Mesenchymal stem cell (in vitro differentiated cells and primary cell): ENCODE results near the gene FGL2.
"Not testable (repeated sequence)": the region's sequence is repeated elsewhere in the genome, so short reads cannot be mapped to it uniquely, and the experiment has no call there.

ENCODE experiments used
- DNase-seq: peaks from one replicate; pipeline ENCODE4 v3.0.0-alpha.2; 2013
- H2AFZ ChIP-seq: one replicate; pipeline ENCODE4 v1.6.1; 2013; ENCODE audit warnings: low read depth, mild to moderate bottlenecking, control low read depth, inconsistent platforms, low read length, moderate library complexity
- H2AK5ac ChIP-seq: 2 replicates; pipeline ENCODE4 v1.6.1; 2013; ENCODE audit warnings: low read length, moderate library complexity, mild to moderate bottlenecking, inconsistent platforms; ENCODE audit not compliant: severe bottlenecking
- H2BK120ac ChIP-seq: one replicate; pipeline ENCODE4 v1.6.1; 2013; ENCODE audit warnings: low read depth, mild to moderate bottlenecking, inconsistent platforms, low read length, moderate library complexity
- H2BK12ac ChIP-seq, 2 experiments: one replicate each; pipeline ENCODE4 v1.6.1; 2013; ENCODE audit warnings: inconsistent platforms in 2 of 2, low read length in 2 of 2, mild to moderate bottlenecking in 2 of 2, moderate library complexity in 2 of 2, control low read depth in 1 of 2
- H2BK15ac ChIP-seq: one replicate; pipeline ENCODE4 v1.6.1; 2013; ENCODE audit warnings: mild to moderate bottlenecking, low read depth, inconsistent platforms; ENCODE audit not compliant: poor library complexity, severe bottlenecking
- H2BK5ac ChIP-seq: 2 replicates; pipeline ENCODE4 v1.6.1; 2013; ENCODE audit warnings: low read depth, mild to moderate bottlenecking, low read length, control low read depth, inconsistent platforms; ENCODE audit not compliant: poor library complexity, severe bottlenecking
- H3K14ac ChIP-seq, 2 experiments: one replicate each; pipeline ENCODE4 v1.6.1; 2013; ENCODE audit warnings: inconsistent platforms in 2 of 2, low read length in 2 of 2, control low read depth in 1 of 2, mild to moderate bottlenecking in 1 of 2, moderate library complexity in 1 of 2
- H3K18ac ChIP-seq, 2 experiments: one replicate each; pipeline ENCODE4 v1.6.1; 2013; ENCODE audit warnings: inconsistent platforms in 2 of 2, low read length in 2 of 2, control low read depth in 1 of 2, low read depth in 1 of 2, mild to moderate bottlenecking in 1 of 2
- H3K23ac ChIP-seq, 2 experiments: one replicate each; pipeline ENCODE4 v1.6.1; 2013; ENCODE audit warnings: inconsistent platforms in 2 of 2, low read length in 2 of 2, mild to moderate bottlenecking in 2 of 2, moderate library complexity in 2 of 2, control low read depth in 1 of 2
- H3K27ac ChIP-seq: 2 replicates; pipeline ENCODE4 v1.5.1; 2013; ENCODE audit warnings: mild to moderate bottlenecking, moderate library complexity, low read length, control low read depth, inconsistent platforms; ENCODE audit not compliant: poor library complexity, severe bottlenecking
- H3K27me3 ChIP-seq, 2 experiments: 2 replicates each; pipeline versions ENCODE4 v1.6.1 to v1.7.0; 2013; ENCODE audit warnings: low read length in 2 of 2, mild to moderate bottlenecking in 2 of 2, moderate library complexity in 2 of 2, control low read depth in 1 of 2, inconsistent platforms in 1 of 2; ENCODE audit not compliant: control insufficient read depth in 1 of 2, insufficient read depth in 1 of 2
- H3K36me3 ChIP-seq, 2 experiments: 2 replicates each; pipeline versions ENCODE4 v1.6.1 to v1.7.0; 2013; ENCODE audit warnings: low read length in 2 of 2, control low read depth in 1 of 2, inconsistent platforms in 1 of 2, low read depth in 1 of 2, mild to moderate bottlenecking in 1 of 2; ENCODE audit not compliant: insufficient read depth in 2 of 2, control insufficient read depth in 1 of 2
- H3K4ac ChIP-seq, 2 experiments: one replicate each; pipeline ENCODE4 v1.6.1; 2013; ENCODE audit warnings: inconsistent platforms in 2 of 2, low read length in 2 of 2, mild to moderate bottlenecking in 2 of 2, moderate library complexity in 2 of 2, control low read depth in 1 of 2, low read depth in 1 of 2
- H3K4me1 ChIP-seq: 2 replicates; pipeline ENCODE4 v1.6.1; 2013; ENCODE audit warnings: low read depth, low read length, control low read depth; ENCODE audit not compliant: control insufficient read depth, insufficient read depth
- H3K4me2 ChIP-seq: 2 replicates; pipeline ENCODE4 v1.6.1; 2013; ENCODE audit warnings: low read length, mild to moderate bottlenecking, inconsistent platforms; ENCODE audit not compliant: poor library complexity, severe bottlenecking
- H3K4me3 ChIP-seq, 2 experiments: 2 replicates each; pipeline versions ENCODE4 v1.5.1 to v1.7.0; 2013; ENCODE audit warnings: low read length in 2 of 2, mild to moderate bottlenecking in 2 of 2, control low read depth in 1 of 2, low read depth in 1 of 2; ENCODE audit not compliant: insufficient read depth in 1 of 2
- H3K79me1 ChIP-seq: replicated peaks from 2 replicates; pipeline ENCODE4 v1.6.1; 2013; ENCODE audit warnings: mild to moderate bottlenecking, control low read depth, low read length, inconsistent platforms; ENCODE audit not compliant: poor library complexity, severe bottlenecking
- H3K9ac ChIP-seq: 2 replicates; pipeline ENCODE4 v1.7.0; 2013; ENCODE audit warnings: mild to moderate bottlenecking, low read length, moderate library complexity
- H3K9me3 ChIP-seq: 2 replicates; pipeline ENCODE4 v1.7.0; 2013; ENCODE audit warnings: mild to moderate bottlenecking, low read length; ENCODE audit not compliant: control insufficient read depth
- H4K8ac ChIP-seq: one replicate; pipeline ENCODE4 v1.6.1; 2013; ENCODE audit warnings: inconsistent platforms, mild to moderate bottlenecking, low read length, moderate library complexity
- H4K91ac ChIP-seq: one replicate; pipeline ENCODE4 v1.6.1; 2013; ENCODE audit warnings: mild to moderate bottlenecking, low read length, inconsistent platforms
- WGBS: methylation state at CpG from one replicate; pipeline ENCODE4 v1.1.7; 2013; ENCODE audit warnings: mixed read lengths; 5-methylcytosine and 5-hydroxymethylcytosine counted together

FGL2 gene

GRCh38 chr7:77228795-77229194 lies 29.2 kb upstream of the FGL2 start:
- H3K18ac ChIP-seq, H4K91ac ChIP-seq, H3K14ac ChIP-seq, H3K9ac ChIP-seq, DNase-seq, H2BK15ac ChIP-seq, H3K27me3 ChIP-seq, H2AK5ac ChIP-seq, H2BK5ac ChIP-seq, H3K23ac ChIP-seq, H2AFZ ChIP-seq, H3K4me1 ChIP-seq, H2BK12ac ChIP-seq, H3K36me3 ChIP-seq, H3K4ac ChIP-seq, H3K27ac ChIP-seq, H3K79me1 ChIP-seq, H4K8ac ChIP-seq, H3K4me2 ChIP-seq, H3K9me3 ChIP-seq, H2BK120ac ChIP-seq, H3K4me3 ChIP-seq: not testable (repeated sequence)

GRCh38 chr7:77226357-77226839 lies 26.8 kb upstream of the FGL2 start:
- Histone ChIP-seq H3K4me3 (no peak overlapping the region), H3K4me2 (no peak overlapping the region), H3K9ac (no peak overlapping the region), H4K91ac (no peak overlapping the region), H3K4me1 (peaks cover 3% of the 10 kb centered on the region), H3K9me3 (peaks cover 7% of the 10 kb centered on the region), H2BK12ac (no peak overlapping the region), H2AK5ac (no peak overlapping the region), H4K8ac (no peak overlapping the region), H3K79me1 (no peaks in the 10 kb centered on the region), H3K14ac (no peak overlapping the region), H3K36me3 (no peaks in the 10 kb centered on the region), H3K23ac (no peak overlapping the region), H2BK5ac (no peak overlapping the region), H3K27ac (no peak overlapping the region), H3K4ac (no peak overlapping the region), H2BK15ac (no peak overlapping the region), H2AFZ (no peak overlapping the region), H3K18ac (no peak overlapping the region), H3K27me3 (no peaks in the 10 kb centered on the region), H2BK120ac (no peak overlapping the region)
- 100% methylated on average over 1 of the region's 1 CpG for WGBS
- no peak for DNase-seq

GRCh38 chr7:77223261-77223660 lies 23.6 kb upstream of the FGL2 start:
- H3K9me3 ChIP-seq = no peaks in the 10 kb centered on the region
- no peak overlapping the region for H2BK15ac ChIP-seq

DNA sequence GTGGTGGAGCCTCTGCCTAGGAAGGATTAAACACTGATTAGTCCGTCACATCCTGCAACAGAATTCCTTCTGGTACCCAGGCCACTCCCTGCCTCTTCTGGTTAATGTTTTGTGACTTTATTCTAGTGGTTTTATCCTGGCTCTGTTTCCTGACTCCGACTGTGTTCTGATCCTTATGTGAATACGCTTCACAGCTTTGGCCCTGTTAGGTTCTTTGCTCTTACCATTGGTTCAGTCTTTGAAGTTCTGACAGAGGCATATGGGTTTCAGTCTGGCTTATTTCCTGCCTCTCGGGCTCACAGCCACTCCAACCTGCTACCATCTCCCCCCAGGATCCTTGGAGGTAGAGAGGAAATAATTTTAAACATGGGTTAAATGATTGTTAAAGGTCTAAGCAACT lies 23.2 kb upstream of the FGL2 start:
- H2BK120ac ChIP-seq = no peak overlapping the region
- no peak overlapping the region for H2BK5ac ChIP-seq
- no peaks in the 10 kb centered on the region for H3K36me3 ChIP-seq
- no peak overlapping the region for H3K4me3 ChIP-seq
- DNase-seq = no peak
- no peak overlapping the region for H3K14ac ChIP-seq
- no peak overlapping the region for H2AK5ac ChIP-seq
- H3K79me1 ChIP-seq = no peaks in the 10 kb centered on the region
- H4K8ac ChIP-seq = no peak overlapping the region
- H3K27ac ChIP-seq = no peak overlapping the region
- no peak overlapping the region for H3K23ac ChIP-seq
- H2BK15ac ChIP-seq = no peak overlapping the region
- H2AFZ ChIP-seq = no peak overlapping the region
- no peaks in the 10 kb centered on the region for H3K27me3 ChIP-seq
- H3K4ac ChIP-seq = no peak overlapping the region
- H3K4me2 ChIP-seq = no peak overlapping the region
- no peak overlapping the region for H2BK12ac ChIP-seq
- H3K4me1 ChIP-seq = peaks cover 3% of the 10 kb centered on the region
- no peak overlapping the region for H3K18ac ChIP-seq
- H4K91ac ChIP-seq = no peak overlapping the region
- no peak overlapping the region for H3K9ac ChIP-seq
- WGBS = 60% methylated on average over 3 of the region's 4 CpGs
- no peaks in the 10 kb centered on the region for H3K9me3 ChIP-seq

More at GRCh38 chr7:77223261-77223660, 23.6 kb upstream of the FGL2 start:
- Histone ChIP-seq H3K4ac (no peak overlapping the region), H3K27ac (no peak overlapping the region), H3K4me2 (no peak overlapping the region), H4K91ac (no peak overlapping the region), H3K36me3 (no peaks in the 10 kb centered on the region), H3K27me3 (no peaks in the 10 kb centered on the region), H2BK5ac (no peak overlapping the region), H3K14ac (no peak overlapping the region), H3K23ac (no peak overlapping the region), H2AFZ (no peak overlapping the region), H3K4me1 (peaks cover 3% of the 10 kb centered on the region), H2BK12ac (no peak overlapping the region), H3K9ac (no peak overlapping the region), H2AK5ac (no peak overlapping the region), H3K79me1 (no peaks in the 10 kb centered on the region), H3K4me3 (no peak overlapping the region), H2BK120ac (no peak overlapping the region), H3K18ac (no peak overlapping the region), H4K8ac (no peak overlapping the region)
- WGBS = 83% methylated on average over 2 of the region's 2 CpGs
- DNase-seq = no peak
